DMS114 treated with DMSO at 0.1 percent for 48 hours (cell line): ENCODE measurements around the gene E2F2.
"Not testable (repeated sequence)": the region's sequence is repeated elsewhere in the genome, so short reads cannot be mapped to it uniquely, and the experiment has no call there.

Experiments used
- DNase-seq: peaks from one replicate; lab custom pipeline; 2025; ENCODE audit not compliant: unreplicated experiment; lab: John Stamatoyannopoulos, UW

Gene E2F2

GRCh38 chr1:23548704-23549143, 17.7 kb upstream of the E2F2 start:
- no peak for DNase-seq

GRCh38 chr1:23546897-23547584, 16.0 kb upstream of the E2F2 start:
- no peak for DNase-seq

GRCh38 chr1:23545851-23546250, 14.8 kb upstream of the E2F2 start:
- no peak for DNase-seq

GRCh38 chr1:23544444-23545389, 13.7 kb upstream of the E2F2 start:
- peak; percentile 71 for DNase-seq

- no peak for DNase-seq
Measured at GRCh38 chr1:23543707-23544443, 12.8 kb upstream of the E2F2 start.

- DNase-seq, result not testable (repeated sequence)
Measured at GRCh38 chr1:23542940-23543339, 11.9 kb upstream of the E2F2 start.

- DNase-seq, result peak; percentile 83
Measured at GRCh38 chr1:23539698-23540266, 8.7 kb upstream of the E2F2 start.

GRCh38 chr1:23537296-23537973, 6.4 kb upstream of the E2F2 start:
- no peak for DNase-seq

- DNase-seq, result no peak
Measured at GRCh38 chr1:23533246-23534023, 2.4 kb upstream of the E2F2 start.

- DNase-seq, result no peak
Measured at GRCh38 chr1:23531562-23532094, 595 bp upstream of the E2F2 start.

GRCh38 chr1:23530087-23530746, 816 bp downstream of the E2F2 start:
- no peak for DNase-seq

- DNase-seq, result peak; percentile 11
Measured at GRCh38 chr1:23529146-23530086, 1.6 kb downstream of the E2F2 start.

GRCh38 chr1:23528250-23528978, 2.6 kb downstream of the E2F2 start:
- no peak for DNase-seq

GRCh38 chr1:23527900-23528249, 3.2 kb downstream of the E2F2 start:
- no peak for DNase-seq

GRCh38 chr1:23527366-23527765, 3.7 kb downstream of the E2F2 start:
- no peak for DNase-seq

GRCh38 chr1:23526329-23527041, 4.5 kb downstream of the E2F2 start:
- no peak for DNase-seq
